ENCODE measurements around the gene CADM2. TPM values are rescaled to one million over a fixed set of nuclear protein-coding genes. Genes with fewer than 3 reads are reported as not detected.

Gene CADM2
- total RNA-seq, 1 experiment from 2014 or later: 0.47 TPM

DNA sequence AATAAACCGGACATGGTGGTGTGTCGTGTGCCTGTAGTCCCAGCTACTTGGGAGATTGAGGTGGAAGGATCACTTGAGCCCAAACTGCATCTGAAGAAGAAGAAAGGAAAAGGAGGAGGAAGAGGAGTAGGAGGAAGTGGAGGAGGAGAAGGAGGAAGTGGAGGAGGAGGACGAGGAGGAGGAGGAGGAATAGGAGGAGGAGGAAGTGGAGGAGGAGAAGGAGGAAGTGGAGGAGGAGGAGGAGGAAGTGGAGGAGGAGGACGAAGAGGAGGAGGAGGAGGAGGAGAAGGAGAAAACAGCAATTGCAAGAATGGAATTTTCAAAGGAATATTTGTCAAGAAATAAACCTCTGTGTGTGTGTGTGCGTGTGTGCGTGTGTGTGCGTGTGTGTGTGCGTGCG is 528.6 kb downstream of the CADM2 start:
- no peak for TF ChIP-seq EZH2 (IDR thresholded peaks at IDR 0.05; ENCODE audit: low read length, unreplicated experiment)
- TF ChIP-seq EZH2phosphoT487 (IDR thresholded peaks at IDR 0.05; ENCODE audit: borderline replicate concordance, low read length): no peak
- TF ChIP-seq, protein P1, sequence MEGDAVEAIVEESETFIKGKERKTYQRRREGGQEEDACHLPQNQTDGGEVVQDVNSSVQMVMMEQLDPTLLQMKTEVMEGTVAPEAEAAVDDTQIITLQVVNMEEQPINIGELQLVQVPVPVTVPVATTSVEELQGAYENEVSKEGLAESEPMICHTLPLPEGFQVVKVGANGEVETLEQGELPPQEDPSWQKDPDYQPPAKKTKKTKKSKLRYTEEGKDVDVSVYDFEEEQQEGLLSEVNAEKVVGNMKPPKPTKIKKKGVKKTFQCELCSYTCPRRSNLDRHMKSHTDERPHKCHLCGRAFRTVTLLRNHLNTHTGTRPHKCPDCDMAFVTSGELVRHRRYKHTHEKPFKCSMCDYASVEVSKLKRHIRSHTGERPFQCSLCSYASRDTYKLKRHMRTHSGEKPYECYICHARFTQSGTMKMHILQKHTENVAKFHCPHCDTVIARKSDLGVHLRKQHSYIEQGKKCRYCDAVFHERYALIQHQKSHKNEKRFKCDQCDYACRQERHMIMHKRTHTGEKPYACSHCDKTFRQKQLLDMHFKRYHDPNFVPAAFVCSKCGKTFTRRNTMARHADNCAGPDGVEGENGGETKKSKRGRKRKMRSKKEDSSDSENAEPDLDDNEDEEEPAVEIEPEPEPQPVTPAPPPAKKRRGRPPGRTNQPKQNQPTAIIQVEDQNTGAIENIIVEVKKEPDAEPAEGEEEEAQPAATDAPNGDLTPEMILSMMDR (conservative IDR thresholded peaks at IDR 0.05; ENCODE audit: low read depth, low read length): no peak
- Histone ChIP-seq H3K27ac (ENCODE audit: low read length) (no peak overlapping the region), H3F3A (ENCODE audit: low read length, unreplicated experiment) (no peaks in the 10 kb centered on the region), H3K27me3 (ENCODE audit: low read length) (no peaks in the 10 kb centered on the region), H3K4me2 (ENCODE audit: low read length) (no peak overlapping the region), H4K20me1 (ENCODE audit: low read length) (no peaks in the 10 kb centered on the region), H3K9me3 (ENCODE audit: low read length) (no peaks in the 10 kb centered on the region), H3K9ac (ENCODE audit: low read length) (no peak overlapping the region), H3K79me2 (ENCODE audit: low read length) (no peaks in the 10 kb centered on the region), H3K36me3 (ENCODE audit: low read depth, low read length) (no peaks in the 10 kb centered on the region), H3K4me1 (ENCODE audit: insufficient read depth, low read length) (no peaks in the 10 kb centered on the region), H3K4me3 (ENCODE audit: low read length) (no peak overlapping the region), H3K9me2 (replicated peaks; ENCODE audit: low read length) (no peaks in the 10 kb centered on the region), H2AFZ (ENCODE audit: low read length) (peak overlapping the region; percentile 45; the same call in 1 of the 2 replicates)
- CTCF ChIA-PET: no interaction called here
- POLR2A ChIA-PET (ENCODE audit: unreplicated experiment): no interaction called here
- intact Hi-C loops (cut with micrococcal nuclease): no loop called here
- no peak for DNase-seq
- no TSS peak for BruUV-seq (replicated peaks)
- ATAC-seq: no peak

DNA sequence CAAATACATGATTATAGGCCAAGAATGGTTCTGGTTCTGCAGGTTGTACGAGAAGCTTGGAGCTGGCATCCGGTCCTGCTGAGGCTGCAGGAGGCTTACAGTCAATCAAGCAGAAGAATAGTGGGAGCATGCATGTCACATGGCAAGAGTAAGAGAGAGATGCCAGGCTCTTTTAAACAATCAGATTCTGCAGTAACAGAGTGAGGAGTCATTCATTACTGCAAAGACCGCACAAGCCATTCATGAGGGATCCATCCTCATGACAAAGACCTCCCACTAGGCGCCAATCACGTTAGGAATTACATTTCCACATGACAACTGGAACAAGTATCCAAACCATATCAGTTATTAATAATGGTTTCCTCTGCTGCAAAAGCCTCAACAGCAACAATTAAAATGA is 536.8 kb downstream of the CADM2 start:
- Histone ChIP-seq H3K36me3 (ENCODE audit: low read depth, low read length) (no peaks in the 10 kb centered on the region), H2AFZ (ENCODE audit: low read length) (no peak overlapping the region), H3K4me2 (ENCODE audit: low read length) (no peak overlapping the region), H3K27ac (ENCODE audit: low read length) (no peak overlapping the region), H3K79me2 (ENCODE audit: low read length) (no peaks in the 10 kb centered on the region), H3K4me1 (ENCODE audit: insufficient read depth, low read length) (no peaks in the 10 kb centered on the region), H3K9me3 (ENCODE audit: low read length) (no peaks in the 10 kb centered on the region), H3K9ac (ENCODE audit: low read length) (no peak overlapping the region), H3K27me3 (ENCODE audit: low read length) (no peaks in the 10 kb centered on the region), H3K4me3 (ENCODE audit: low read length) (no peak overlapping the region), H3F3A (ENCODE audit: low read length, unreplicated experiment) (no peaks in the 10 kb centered on the region), H4K20me1 (ENCODE audit: low read length) (no peaks in the 10 kb centered on the region), H3K9me2 (replicated peaks; ENCODE audit: low read length) (no peaks in the 10 kb centered on the region)
- ChIA-PET POLR2A (ENCODE audit: unreplicated experiment) (no interaction called here), CTCF (no interaction called here)
- BruUV-seq (replicated peaks): no TSS peak
- no peak for DNase-seq
- intact Hi-C loops (cut with micrococcal nuclease): no loop called here
- no peak for ATAC-seq
- TF ChIP-seq, protein P1 (conservative IDR thresholded peaks at IDR 0.05; ENCODE audit: low read depth, low read length): no peak
- TF ChIP-seq EZH2phosphoT487 (IDR thresholded peaks at IDR 0.05; ENCODE audit: borderline replicate concordance, low read length) (no peak), EZH2 (IDR thresholded peaks at IDR 0.05; ENCODE audit: low read length, unreplicated experiment) (no peak)

DNA sequence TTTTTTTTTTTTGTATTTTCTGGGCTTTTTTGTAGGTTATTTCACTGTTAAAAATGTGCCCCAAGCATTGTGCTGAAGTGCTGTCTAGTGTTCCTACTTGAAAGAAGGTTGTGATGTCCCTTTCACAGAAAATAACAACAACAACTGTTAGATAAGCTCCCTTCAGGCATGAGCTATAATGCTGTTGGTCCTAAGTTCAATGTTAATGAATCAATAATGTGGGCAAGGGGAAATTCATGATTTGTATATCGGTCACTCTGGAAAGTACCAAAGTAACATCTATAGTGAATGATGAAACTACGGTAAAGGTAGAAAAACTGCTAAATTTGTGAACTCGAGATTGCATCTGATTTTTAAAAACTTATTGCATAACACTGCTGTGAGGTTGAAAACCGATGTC is 539.4 kb downstream of the CADM2 start:
- TF ChIP-seq EZH2phosphoT487 (IDR thresholded peaks at IDR 0.05; ENCODE audit: borderline replicate concordance, low read length) (no peak), EZH2 (IDR thresholded peaks at IDR 0.05; ENCODE audit: low read length, unreplicated experiment) (no peak)
- TF ChIP-seq, protein P1 (conservative IDR thresholded peaks at IDR 0.05; ENCODE audit: low read depth, low read length): no peak
- H3K27me3 ChIP-seq (ENCODE audit: low read length): no peaks in the 10 kb centered on the region
- H3K27ac ChIP-seq (ENCODE audit: low read length): no peak overlapping the region
- no peaks in the 10 kb centered on the region for H3K4me1 ChIP-seq (ENCODE audit: insufficient read depth, low read length)
- ChIA-PET POLR2A (ENCODE audit: unreplicated experiment) (no interaction called here), CTCF (no interaction called here)
- ATAC-seq: no peak
- H2AFZ ChIP-seq (ENCODE audit: low read length): no peak overlapping the region
- no peaks in the 10 kb centered on the region for H3K79me2 ChIP-seq (ENCODE audit: low read length)
- DNase-seq: no peak
- H3K9me3 ChIP-seq (ENCODE audit: low read length): no peaks in the 10 kb centered on the region
- no peaks in the 10 kb centered on the region for H3K9me2 ChIP-seq (replicated peaks; ENCODE audit: low read length)
- H4K20me1 ChIP-seq (ENCODE audit: low read length): no peaks in the 10 kb centered on the region
- BruUV-seq (replicated peaks): no TSS peak
- H3K36me3 ChIP-seq (ENCODE audit: low read depth, low read length): no peaks in the 10 kb centered on the region
- intact Hi-C loops (cut with micrococcal nuclease): no loop called here
- no peak overlapping the region for H3K9ac ChIP-seq (ENCODE audit: low read length)
- no peak overlapping the region for H3K4me2 ChIP-seq (ENCODE audit: low read length)
- H3F3A ChIP-seq (ENCODE audit: low read length, unreplicated experiment): no peaks in the 10 kb centered on the region
- no peak overlapping the region for H3K4me3 ChIP-seq (ENCODE audit: low read length)
